HG02642 (cell line): Measurements from ENCODE around the gene BTN2A1.
"Not testable (repeated sequence)": the region's sequence is repeated elsewhere in the genome, so short reads cannot be mapped to it uniquely, and the experiment has no call there.

Experiments used
- ATAC-seq: cut with Tn5 transposase; IDR thresholded peaks from one replicate; pipeline ENCODE4 v1.9.1; 2021; ENCODE audit warnings: mild to moderate bottlenecking; ENCODE audit not compliant: unreplicated experiment, poor library complexity

The BTN2A1 gene

DNA sequence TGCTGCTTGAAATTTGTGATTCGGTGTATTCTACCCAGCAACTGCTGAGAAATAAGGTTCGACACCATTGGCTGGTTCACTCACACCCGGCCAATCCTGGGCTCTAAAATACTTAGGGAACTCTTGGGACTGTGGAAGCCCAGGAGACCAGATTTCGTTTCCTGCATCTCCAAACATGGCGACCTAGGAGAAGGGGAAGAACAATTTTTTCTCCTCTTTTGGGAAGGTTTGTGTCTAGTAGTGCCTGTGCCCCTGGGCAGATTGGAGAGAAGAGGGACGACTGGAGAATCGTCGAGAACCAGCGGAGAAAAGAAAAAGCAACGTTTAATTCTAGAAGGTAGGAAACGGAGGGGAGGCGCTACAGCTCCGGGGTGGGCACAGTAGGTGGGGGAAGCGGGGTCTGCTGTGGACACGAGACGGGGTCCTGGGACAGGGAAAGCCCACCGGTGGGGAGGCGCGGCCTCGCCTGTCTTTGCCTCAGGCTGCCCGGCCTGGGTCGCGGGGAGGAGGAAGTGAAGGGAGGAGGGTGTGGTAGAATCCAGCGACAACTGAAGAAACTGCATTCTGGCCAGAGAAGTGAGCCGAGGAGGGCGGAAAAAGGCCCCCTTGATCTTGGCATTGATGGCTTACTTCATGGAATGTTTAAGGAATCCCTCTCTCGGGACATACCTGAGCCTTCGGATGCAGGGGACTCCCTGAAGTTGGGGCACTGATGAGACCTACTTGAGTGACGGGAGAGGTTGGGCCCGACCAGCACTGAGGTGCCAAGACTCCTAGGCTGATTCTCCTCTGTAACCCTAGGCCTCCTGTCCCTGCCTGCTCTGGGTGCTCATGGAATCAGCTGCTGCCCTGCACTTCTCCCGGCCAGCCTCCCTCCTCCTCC, at the start of gene BTN2A1:
TSS of gene BTN2A1 (plus strand) at position 150 of the 883 bp plus-strand sequence. CDS start at position 832, 682 bp downstream.
- peak; percentile 93 for ATAC-seq

DNA sequence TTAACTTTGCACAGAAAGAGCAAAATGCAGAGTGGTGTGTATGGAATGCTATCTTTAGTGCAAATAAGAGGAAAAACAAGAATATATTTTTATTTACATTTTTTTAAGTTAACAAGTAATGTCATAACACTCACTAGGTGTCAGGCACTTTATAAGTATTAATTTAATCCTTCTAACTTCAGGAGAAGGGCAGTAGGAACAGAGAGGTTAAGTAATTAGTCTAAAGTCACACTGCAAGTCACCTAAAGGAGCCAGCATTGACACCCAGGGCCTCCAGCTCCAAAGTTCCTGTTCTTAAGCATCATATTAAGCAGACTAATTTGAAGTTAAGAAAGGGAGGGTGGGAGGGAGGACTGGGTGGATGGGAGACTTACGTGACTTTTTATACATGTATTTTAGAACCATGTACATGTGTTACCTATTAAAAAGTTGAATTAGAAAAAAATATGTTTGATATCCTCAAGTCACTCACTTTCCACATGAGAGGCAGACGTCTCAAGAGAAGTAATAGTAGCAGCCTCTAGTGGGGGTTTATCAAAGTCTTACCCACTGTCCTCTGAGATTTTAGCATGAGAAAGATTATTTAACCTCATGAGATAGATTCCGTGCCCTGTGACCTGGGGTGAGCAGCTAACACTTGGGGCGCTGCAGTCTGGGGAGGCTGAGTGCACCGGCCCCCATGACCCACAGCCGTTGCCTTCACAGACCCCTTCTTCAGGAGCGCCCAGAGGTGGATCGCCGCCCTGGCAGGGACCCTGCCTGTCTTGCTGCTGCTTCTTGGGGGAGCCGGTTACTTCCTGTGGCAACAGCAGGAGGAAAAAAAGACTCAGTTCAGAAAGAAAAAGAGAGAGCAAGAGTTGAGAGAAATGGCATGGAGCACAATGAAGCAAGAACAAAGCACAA, 48.7 kb upstream of the BTN2A1 start:
- no peak for ATAC-seq

DNA sequence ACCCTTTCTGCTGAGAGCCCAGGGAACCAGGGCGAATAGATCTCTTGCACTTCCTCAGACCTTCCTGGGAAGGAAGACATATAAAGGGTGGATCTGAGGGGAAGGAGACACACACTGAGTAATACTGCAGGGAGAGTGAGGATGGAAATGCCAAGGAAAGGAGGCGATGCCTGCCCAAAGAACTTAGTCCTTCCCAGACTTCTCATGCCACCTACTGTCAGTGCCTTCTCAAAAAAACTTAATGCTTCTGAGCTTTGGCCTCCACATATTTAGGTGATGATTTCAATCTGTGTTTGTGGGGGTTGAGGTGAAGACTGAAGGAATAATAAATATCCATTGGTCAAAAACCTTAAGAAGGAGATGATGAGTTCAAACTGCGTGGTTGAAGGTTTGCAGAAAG, 46.0 kb upstream of the BTN2A1 start:
- ATAC-seq: no peak

DNA sequence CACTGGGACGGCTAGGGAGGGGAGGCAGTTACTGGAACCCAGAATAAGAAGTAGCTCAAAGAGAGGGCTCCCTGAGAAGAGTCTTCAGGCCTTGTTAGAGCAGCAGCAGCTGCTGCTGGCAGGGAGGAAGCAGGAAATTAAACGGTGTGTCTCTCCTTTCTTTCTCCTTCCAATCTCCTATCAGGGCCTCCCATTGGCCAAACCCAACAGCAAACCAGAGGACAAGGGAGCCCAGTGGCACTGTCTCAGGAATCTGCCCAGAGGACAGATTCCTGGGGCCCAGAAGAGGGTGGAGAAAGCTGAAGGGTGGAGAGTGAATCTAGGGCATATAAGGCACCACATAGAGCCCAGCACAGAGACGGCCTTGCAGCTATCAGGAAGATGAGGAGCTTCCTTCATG, 45.5 kb upstream of the BTN2A1 start:
- no peak for ATAC-seq

DNA sequence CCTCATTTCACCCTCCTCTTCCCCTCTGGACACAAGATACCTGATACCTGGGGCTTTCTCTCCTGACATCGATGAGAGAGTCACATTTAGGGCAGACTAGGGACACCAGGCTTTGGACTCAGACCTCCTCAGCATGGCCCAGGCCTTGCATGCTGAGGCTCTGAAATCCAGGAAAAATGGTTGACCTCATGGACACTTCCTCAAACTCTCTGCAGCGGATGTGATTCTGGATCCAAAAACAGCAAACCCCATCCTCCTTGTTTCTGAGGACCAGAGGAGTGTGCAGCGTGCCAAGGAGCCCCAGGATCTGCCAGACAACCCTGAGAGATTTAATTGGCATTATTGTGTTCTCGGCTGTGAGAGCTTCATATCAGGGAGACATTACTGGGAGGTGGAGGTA, 44.8 kb upstream of the BTN2A1 start:
- no peak for ATAC-seq

DNA sequence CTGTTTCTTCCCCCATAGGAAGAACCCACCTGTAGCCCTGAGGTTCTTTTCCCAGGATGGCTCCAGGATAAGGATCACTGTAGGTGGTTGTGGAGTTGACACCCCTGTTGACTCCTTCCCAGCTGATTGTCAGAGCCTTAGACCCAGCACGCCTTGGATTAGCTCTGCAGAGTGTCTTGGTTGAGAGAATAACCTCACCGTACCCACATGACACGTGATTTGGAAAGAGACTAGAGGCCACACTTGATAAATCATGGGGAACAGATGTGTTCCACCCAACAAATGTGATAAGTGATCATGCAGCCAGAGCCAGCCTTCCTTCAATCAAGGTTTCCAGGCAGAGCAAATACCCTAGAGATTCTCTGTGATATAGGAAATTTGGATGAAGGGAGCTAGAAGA, 43.5 kb upstream of the BTN2A1 start:
- no peak for ATAC-seq

DNA sequence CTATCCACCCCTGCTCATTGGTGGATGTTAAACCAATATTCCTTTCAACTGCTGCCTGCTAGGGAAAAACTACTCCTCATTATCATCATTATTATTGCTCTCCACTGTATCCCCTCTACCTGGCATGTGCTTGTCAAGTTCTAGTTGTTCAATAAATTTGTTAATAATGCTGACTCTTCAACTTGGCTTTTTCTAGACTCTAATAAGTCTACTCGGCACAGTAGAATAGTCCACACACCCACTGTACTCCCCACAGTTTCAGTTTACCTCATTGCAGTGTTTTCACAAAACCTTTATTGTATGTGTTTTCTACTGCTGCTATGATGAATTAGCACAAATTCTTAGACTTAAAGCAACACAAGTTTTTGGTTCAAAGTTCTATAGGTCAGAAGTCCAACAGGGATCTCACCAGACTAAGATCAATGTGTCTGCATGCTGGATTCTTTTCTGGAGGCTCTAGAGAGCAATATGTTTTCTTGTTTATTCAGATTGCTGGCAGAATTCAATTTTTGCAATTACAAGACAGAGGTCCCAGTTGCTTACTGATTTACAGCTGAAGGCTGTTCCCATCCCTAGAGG, 42.6 kb upstream of the BTN2A1 start:
- no peak for ATAC-seq

DNA sequence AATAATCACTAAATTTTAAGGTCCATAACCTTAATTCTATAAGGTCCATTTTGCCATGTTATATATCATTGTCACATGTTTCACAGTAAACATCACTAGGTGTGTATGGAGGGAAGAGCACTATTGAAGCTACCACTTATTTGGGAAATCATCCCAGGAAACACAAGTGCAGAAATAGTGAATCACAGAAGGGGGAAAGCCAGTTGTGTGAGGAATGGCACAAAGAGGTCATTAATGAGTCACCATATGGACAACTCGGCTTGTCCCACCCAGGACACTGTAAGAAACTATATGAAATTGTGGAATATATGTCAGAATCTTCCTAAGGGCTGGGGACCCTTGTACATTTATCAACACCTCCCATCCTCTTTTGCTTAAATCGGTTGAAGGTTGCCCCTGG, 42.0 kb upstream of the BTN2A1 start:
- ATAC-seq: no peak

DNA sequence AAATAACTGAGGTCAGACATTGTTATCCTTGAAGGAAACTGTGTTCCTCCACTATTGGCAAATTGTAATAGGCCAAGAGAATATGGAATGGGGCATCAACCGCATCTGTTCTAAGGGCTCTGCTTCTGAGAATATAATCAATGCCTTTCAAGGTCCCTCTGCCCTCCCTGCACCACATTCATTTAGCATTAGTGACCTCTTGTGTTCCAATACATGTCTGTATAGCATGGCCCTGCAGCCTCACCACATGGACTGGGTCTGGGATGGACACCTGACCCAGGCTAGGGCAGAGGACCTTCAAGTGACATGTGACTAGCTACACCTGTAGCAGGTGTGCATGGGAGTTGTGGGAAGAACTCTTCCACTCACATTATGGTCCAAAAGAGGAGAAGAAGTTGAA, 41.5 kb upstream of the BTN2A1 start:
- no peak for ATAC-seq

DNA sequence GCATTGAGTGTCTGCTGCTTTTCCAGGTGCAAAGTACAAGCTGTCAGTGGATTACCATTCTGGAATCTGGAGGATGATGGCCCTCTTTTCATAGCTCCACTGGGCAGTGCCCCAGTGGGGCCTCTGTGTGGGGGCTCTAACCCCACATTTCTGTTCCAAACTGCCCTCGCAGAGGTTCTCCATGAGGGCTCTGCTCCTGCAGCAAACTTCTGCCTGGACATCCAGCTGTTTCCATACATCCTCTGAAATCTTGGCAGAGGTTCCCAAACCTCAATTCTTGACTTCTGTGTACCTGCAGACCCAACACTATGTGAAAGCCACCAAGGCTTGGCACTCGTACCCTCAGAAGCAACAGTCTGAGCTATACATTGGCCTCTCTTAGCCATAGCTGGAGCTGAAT, 39.7 kb upstream of the BTN2A1 start:
- not testable (repeated sequence) for ATAC-seq

DNA sequence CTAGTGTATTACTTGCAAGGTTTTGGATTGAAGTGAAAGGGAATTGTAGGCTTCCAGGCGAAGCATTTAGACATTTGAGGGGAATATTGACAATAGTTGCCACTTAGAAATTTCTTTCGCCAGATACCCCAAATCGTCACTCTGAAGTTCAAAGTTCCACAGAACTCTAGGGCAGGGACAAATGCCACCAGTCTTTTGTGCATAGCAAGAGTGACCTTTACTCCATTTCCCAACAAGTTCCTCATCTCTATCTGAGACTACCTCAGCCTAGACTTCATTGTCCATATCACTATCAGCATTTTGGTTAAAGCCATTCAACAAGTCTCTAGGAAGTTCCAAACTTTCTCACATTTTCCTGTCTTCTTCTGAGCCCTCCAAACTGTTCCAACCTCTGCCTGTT, 39.0 kb upstream of the BTN2A1 start:
- ATAC-seq: not testable (repeated sequence)

DNA sequence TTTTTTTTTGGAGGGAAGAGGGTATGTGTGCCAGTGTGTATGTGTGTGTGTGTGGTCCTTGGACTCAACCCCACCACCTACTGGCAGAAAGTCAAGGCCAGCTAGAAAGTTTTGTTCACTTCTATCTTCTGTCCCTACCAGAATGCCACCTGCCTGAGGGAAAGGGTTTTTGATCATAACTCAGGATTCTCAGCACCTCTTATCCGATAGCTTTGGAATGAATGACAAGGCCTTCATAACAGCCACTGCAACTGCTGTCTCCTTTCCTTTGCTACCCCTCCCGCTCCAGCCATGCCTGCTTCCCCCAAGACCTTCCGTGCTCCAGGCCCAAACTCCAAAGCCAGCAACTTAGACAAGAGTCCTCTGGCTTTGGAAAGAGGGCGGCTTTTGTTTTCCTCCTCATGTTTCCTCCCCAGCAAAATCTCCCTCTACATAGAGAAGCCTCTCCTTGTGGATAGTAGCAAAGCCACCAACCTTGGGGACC, 37.0 kb upstream of the BTN2A1 start:
- ATAC-seq: peak; percentile 5

DNA sequence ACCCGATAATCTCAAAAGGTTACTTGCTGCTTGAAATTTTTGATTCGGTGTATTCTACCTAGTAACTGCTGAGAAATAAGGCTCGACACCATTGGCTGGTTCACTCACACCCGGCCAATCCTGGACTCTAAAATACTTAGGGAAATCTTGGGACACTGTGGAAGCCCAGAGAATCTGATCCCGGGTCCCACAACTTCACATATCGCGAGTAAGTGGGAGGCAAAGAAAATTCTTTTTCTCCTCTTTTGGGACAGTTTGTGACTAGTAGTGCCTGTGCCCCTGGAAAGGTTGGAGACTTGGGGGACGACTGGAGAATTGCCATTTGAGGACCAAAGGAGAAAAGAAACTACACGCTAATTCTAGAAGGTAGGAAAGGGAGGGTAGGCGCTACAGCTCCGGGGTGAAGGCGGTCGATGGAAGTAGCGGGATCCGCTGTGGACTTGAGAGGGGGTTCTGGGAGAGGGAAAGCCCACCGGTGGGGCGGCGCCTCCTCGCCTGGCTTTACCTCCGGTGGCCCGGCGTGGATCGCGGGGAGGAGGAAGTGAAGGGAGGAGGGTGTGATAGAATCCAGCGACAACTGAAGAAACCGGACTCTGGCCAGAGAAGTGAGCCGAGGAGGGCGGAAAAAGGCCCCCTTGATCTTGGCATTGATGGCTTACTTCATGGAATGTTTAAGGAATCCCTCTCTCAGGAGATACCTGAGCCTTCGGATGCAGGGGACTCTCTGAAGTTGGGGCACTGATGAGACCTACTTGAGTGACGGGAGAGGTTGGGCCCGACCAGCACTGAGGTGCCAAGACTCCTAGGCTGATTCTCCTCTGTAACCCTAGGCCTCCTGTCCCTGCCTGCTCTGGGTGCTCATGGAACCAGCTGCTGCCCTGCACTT, 36.3 kb upstream of the BTN2A1 start:
- ATAC-seq: peak; percentile 87

DNA sequence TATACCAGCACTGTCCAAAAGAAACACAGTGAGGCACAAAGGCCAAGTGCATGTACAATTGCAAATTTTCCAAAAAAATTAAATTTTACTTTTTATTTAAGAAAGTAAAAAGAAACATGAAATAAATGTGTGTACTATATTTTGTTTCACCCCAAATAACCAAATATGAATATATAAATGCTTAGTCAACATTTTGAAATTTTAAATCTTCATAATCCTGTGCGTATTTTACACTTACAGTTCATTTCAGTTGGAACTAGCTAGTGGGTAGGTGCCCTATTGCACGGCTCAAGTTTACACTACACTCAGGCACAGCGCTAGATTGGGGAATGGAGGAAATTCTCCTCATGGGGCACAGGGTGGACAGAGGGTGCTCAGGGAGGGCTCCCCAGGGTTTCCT, 35.4 kb upstream of the BTN2A1 start:
- no peak for ATAC-seq

DNA sequence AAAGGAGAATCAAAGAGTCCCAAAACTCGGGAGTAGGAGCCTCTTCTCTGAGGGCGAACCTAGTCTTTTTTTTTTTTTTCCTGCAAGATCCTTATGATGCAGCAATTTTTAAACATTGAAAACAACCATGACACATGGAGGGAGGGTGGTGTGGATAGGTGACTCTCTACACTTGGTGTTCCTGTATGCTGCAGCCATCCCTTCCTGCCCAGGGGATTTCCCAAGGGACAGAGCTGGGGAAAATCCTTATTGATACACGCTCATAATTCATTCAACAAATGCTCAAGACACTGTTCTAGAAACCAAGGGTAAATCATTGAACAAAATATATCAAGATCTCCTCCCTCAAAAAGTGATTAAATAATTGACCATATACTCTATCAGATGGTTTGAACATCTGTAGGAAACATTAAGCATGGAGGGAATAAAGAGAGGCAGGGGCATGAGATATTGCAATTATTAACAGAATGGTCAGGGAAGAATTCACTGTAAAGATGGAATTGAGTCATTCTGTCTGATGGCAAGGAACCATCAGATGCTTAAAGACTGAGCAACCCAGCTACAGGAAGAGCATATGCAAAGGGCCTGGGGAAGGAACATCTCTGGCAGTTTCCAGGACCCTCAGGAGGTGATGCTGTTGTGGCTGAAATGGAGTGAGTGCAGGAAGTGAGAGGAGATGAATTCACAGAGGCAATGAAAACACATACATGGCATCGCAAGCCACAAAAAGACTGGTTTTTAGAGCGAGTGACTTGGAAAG, 30.9 kb upstream of the BTN2A1 start:
- ATAC-seq: no peak

DNA sequence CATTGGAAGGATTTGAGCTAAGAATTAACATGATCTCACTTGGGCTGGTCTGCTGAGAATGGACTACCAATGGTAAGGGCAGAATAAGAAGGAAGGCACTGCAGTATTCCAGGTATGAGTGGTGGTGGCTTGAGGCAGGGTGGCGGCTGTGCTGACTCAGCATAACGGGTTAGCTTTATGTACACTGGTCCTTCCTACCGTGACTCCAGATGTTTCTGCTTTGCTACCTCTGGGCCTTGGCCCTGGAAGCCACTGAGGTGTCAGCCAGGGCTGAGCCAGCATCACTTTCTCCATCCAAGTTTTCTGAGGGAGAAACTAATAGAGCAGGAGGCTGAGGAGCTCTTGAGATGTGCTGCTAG, 30.3 kb upstream of the BTN2A1 start:
- ATAC-seq: no peak

DNA sequence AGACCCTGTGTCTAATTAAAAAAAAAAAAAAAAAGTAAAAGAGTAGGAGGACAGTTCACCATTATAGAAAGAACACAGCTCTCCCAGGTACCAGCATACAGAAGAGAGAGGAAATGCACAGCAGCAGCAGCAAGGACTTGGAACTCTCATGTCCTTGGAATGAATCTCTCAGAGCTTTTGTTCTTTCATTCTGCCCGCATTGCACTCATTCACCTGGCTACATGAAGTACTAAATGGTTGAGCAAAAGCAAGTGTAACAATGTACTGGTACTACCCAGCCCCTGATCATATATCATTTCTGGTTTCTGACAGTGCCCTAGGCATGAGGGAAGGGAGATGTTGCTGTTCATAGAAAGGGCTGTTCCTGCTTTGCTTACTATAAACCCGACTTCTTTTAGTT, 29.5 kb upstream of the BTN2A1 start:
- no peak for ATAC-seq

DNA sequence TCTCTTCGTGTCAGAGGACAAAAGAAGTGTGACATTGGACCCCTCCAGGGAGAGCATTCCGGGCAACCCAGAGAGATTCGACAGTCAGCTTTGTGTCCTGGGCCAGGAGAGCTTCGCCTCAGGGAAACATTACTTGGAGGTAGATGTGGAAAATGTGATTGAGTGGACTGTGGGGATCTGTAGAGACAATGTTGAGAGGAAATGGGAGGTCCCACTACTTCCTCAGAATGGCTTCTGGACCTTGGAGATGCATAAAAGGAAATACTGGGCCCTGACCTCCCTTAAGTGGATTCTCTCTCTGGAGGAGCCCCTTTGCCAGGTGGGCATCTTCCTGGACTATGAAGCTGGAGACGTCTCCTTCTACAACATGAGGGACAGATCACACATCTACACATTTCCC, 27.0 kb upstream of the BTN2A1 start:
- no peak for ATAC-seq
